AG10803 (cell line): ENCODE results near the gene SGPL1.

Experiments used
- DNase-seq: peaks from one replicate; pipeline ENCODE4 v3.0.0; 2010; ENCODE audit warnings: low read depth
- H3K4me3 ChIP-seq: 2 replicates; pipeline ENCODE4 v1.5.1; 2011; ENCODE audit warnings: mild to moderate bottlenecking, low read length, control low read depth
- CTCF ChIP-seq: conservative IDR thresholded peaks from 2 replicates; pipeline ENCODE4 v1.5.1; 2011; ENCODE audit warnings: mild to moderate bottlenecking, low read length, control low read depth, inconsistent platforms

The SGPL1 gene

GRCh38 chr10:70913191-70913892 is 97.6 kb downstream of the SGPL1 start:
- H3K4me3 ChIP-seq, result no peak overlapping the region
- DNase-seq, result no peak
- no peak for TF ChIP-seq CTCF

GRCh38 chr10:70913893-70914240 is 98.1 kb downstream of the SGPL1 start:
- TF ChIP-seq CTCF, result no peak
- H3K4me3 ChIP-seq, result no peak overlapping the region
- DNase-seq, result no peak

- no peak for DNase-seq
- TF ChIP-seq CTCF, result no peak
- H3K4me3 ChIP-seq, result no peak overlapping the region
Measured at GRCh38 chr10:70914316-70914864, 98.6 kb downstream of the SGPL1 start.

GRCh38 chr10:70915206-70915605 is 99.5 kb downstream of the SGPL1 start:
- no peak for TF ChIP-seq CTCF

GRCh38 chr10:70915806-70916205 is 100.1 kb downstream of the SGPL1 start:
- no peak overlapping the region for H3K4me3 ChIP-seq
- DNase-seq, result no peak
- no peak for TF ChIP-seq CTCF

More at GRCh38 chr10:70915206-70915605, 99.5 kb downstream of the SGPL1 start:
- DNase-seq, result no peak
- H3K4me3 ChIP-seq, result no peak overlapping the region

GRCh38 chr10:70916241-70916640 is 100.5 kb downstream of the SGPL1 start:
- H3K4me3 ChIP-seq, result no peak overlapping the region
- TF ChIP-seq CTCF, result no peak
- DNase-seq, result no peak

GRCh38 chr10:70917226-70917625 is 101.5 kb downstream of the SGPL1 start:
- no peak for DNase-seq
- no peak for TF ChIP-seq CTCF
- H3K4me3 ChIP-seq, result no peak overlapping the region
